Choroid plexus epithelial cell (primary cell): Measurements from ENCODE around the gene CPN2.

Experiments used
- DNase-seq: peaks from one replicate; pipeline ENCODE4 v3.0.0-alpha.2; 2010; ENCODE audit warnings: low read depth
- H3K4me3 ChIP-seq: 2 replicates; pipeline ENCODE4 v1.5.1; 2011; ENCODE audit warnings: low read depth, mild to moderate bottlenecking, control low read depth, low read length, moderate library complexity
- TF ChIP-seq, protein P1 (sequence below): conservative IDR thresholded peaks from 2 replicates; pipeline ENCODE4 v1.5.1; 2011; ENCODE audit warnings: low read depth, mild to moderate bottlenecking, control low read depth, inconsistent platforms, low read length, moderate library complexity

Gene CPN2

DNA sequence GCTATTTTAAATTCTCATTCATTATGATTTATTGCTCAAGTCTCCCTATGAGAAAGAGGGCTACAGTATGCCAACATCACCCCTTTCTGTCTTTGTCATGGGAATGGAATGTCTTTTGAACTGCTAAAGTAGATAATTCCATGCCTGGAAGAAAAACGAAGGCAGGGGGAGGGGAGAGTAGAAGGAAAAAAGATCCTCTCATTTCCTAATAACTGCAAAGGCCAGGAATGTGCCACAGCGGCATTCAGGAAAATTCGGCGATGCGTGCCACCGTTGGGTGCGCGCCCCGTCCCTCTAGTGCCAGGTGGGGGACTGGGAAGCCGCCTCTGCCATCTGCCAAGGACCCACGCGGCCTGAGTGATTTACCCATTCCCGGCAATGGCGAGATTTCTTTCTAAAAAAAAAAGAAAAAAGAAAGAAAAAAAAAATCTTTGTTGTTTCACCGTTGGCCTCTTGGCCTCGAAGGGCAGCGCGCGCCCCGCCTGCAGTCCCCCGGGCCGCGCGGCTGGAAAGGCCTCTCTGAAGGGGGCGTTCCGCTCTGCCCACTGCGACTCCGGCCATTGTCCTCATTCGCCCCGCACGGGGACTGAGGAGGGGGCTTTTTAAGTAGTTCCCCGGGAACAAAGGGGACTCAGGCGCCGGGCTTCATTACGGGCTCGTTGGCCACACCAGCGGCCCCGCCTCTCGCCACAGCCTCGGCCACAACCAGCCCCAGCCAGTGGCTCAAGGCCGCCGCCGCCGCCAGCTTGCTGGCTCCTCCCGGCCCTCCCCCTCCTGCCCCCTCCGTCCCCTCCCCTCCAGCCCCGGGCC, 54.5 kb downstream of the CPN2 start:
- peak; percentile 69 for DNase-seq

GRCh38 chr3:194294895-194295214, 56.3 kb downstream of the CPN2 start:
- H3K4me3 ChIP-seq, result no peak overlapping the region
- TF ChIP-seq, protein P1, sequence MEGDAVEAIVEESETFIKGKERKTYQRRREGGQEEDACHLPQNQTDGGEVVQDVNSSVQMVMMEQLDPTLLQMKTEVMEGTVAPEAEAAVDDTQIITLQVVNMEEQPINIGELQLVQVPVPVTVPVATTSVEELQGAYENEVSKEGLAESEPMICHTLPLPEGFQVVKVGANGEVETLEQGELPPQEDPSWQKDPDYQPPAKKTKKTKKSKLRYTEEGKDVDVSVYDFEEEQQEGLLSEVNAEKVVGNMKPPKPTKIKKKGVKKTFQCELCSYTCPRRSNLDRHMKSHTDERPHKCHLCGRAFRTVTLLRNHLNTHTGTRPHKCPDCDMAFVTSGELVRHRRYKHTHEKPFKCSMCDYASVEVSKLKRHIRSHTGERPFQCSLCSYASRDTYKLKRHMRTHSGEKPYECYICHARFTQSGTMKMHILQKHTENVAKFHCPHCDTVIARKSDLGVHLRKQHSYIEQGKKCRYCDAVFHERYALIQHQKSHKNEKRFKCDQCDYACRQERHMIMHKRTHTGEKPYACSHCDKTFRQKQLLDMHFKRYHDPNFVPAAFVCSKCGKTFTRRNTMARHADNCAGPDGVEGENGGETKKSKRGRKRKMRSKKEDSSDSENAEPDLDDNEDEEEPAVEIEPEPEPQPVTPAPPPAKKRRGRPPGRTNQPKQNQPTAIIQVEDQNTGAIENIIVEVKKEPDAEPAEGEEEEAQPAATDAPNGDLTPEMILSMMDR, result no peak
- no peak for DNase-seq

More for the DNA sequence above, 54.5 kb downstream of the CPN2 start:
- H3K4me3 ChIP-seq, result peak overlapping the region; percentile 52
- TF ChIP-seq, protein P1, result no peak

DNA sequence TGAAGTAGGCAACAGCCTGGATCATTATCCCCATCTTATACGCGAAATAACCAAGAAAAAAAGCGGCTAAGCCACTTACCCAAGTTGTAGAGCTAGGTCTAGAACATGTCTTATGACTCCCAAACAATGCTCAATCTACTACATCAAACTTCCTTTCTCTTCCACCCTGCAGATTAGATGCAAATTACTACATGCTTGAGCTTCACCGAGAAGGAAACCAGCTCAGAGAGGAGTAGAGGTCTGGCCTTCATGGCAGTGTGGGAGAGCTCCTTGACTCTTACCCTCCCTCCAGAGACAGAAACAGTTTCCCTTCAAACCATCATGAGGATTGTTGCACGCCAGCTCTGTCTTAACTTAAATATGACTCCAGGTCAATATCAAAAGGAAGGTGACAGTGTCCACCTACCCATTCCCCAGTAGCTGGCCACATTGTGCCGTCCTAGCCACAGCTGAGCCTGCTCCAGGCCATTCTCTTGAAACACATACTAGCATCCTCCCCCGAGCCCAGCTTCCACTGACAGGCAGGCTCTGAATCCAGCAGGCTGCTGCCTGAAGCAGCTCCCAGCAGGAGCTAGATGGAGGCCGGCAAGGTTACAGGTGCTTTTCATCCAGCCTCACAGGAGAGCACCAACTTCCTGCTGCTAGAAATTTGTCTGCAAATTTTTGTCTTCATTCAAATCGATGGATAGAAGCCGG, 56.8 kb downstream of the CPN2 start:
- DNase-seq, result no peak
- TF ChIP-seq, protein P1, result no peak
- H3K4me3 ChIP-seq, result no peak overlapping the region

- TF ChIP-seq, protein P1, result no peak
- DNase-seq, result no peak
- H3K4me3 ChIP-seq, result no peak overlapping the region
Measured at GRCh38 chr3:194293546-194294198, 57.5 kb downstream of the CPN2 start.

DNA sequence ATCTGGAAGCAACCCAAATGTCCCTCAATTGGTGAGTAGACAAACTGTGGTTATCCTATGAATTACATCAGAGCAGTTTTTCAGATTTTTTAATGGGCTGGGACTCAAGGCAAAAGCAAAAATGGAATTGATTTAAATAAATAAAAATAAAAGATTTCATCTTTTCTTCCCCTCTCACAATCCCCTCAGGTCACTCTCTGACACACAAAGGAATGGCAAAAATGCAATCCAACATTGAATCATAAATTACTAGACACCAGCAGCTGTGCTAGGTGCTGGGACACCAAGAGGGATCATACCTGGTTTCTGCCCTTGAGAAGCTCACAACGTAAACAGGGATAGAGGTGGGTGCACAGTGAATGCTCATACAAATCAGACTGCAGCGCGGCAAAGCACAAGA, 58.8 kb downstream of the CPN2 start:
- H3K4me3 ChIP-seq, result no peak overlapping the region
- DNase-seq, result no peak
- TF ChIP-seq, protein P1, result no peak
